HepG2 (cell line): ENCODE results near the gene CCSER1. TPM values are rescaled to one million over a fixed set of nuclear protein-coding genes. Genes with fewer than 3 reads are reported as not detected.

Experiments used
- ATAC-seq: fragments of 200-7000 bp; cut with Tn5 transposase; 3 replicates; pipeline ENCODE4 v1.9.1; 2020; ENCODE audit warnings: mild to moderate bottlenecking, moderate library complexity
- BruUV-seq: library from RNA; stranded (reverse); fragments of 400-500 nt; replicated peaks from 2 replicates; lab custom pipeline; 2021; lab: Mats Ljungman, UMichigan
- CTCF ChIA-PET: fragments of 300-600 bp; formaldehyde crosslinking; extraction: SDS; loops from one replicate; lab custom pipeline; 2021; ENCODE audit warnings: low total read pairs, inconsistent platforms, low intra/inter-chr PET ratio; lab: Yijun Ruan, JAX
- POLR2A ChIA-PET: fragments of 350-600 bp; sonication (Branson Sonifier 250); formaldehyde crosslinking; loops from one replicate; lab custom pipeline; 2020; ENCODE audit warnings: antibody characterized with exemption, inconsistent platforms; lab: Yijun Ruan, JAX
- DNase-seq: peaks from one replicate; pipeline ENCODE4 v3.0.0-alpha.2; 2015; ENCODE audit warnings: low spot score
- FAIRE-seq: peaks from 3 replicates; lab custom pipeline; 2011; peaks lifted over from hg19 to GRCh38; lab: Jason Lieb, UNC
- H2AFZ ChIP-seq: one replicate; pipeline ENCODE4 v1.6.1; 2011; ENCODE audit warnings: low read length, inconsistent platforms
- H3K27ac ChIP-seq: fragments of 300-600 bp; 3 replicates; pipeline ENCODE4 v1.8.0; 2011; ENCODE audit warnings: mixed run types, mild to moderate bottlenecking, mixed read lengths, low read length, inconsistent platforms; ENCODE audit not compliant: insufficient read depth; ENCODE audit errors: extremely low read length
- H3K27me3 ChIP-seq, 2 experiments: fragments of 200-600 bp in 1 of 2; 2 replicates in 1 of 2; 3 replicates in 1 of 2; pipeline versions ENCODE4 v1.6.0 to v1.8.0; 2011; ENCODE audit warnings: low read length in 2 of 2, mild to moderate bottlenecking in 2 of 2, moderate library complexity in 2 of 2, inconsistent platforms in 1 of 2; ENCODE audit not compliant: insufficient read depth in 2 of 2, control insufficient read depth in 1 of 2
- H3K36me3 ChIP-seq, 2 experiments: fragments of 200-600 bp in 1 of 2; replicated peaks in 1 of 2; 2 replicates in 1 of 2; 3 replicates in 1 of 2; pipeline versions ENCODE4 v1.5.1 to v1.8.0; 2011; ENCODE audit warnings: low read length in 2 of 2, inconsistent platforms in 1 of 2; ENCODE audit not compliant: insufficient read depth in 2 of 2, control insufficient read depth in 1 of 2
- H3K4me1 ChIP-seq: 2 replicates; pipeline ENCODE4 v1.5.1; 2012; ENCODE audit warnings: low read length, inconsistent platforms; ENCODE audit not compliant: insufficient read depth
- H3K4me2 ChIP-seq: 2 replicates; pipeline ENCODE4 v1.6.0; 2011; ENCODE audit warnings: low read depth, low read length, inconsistent platforms
- H3K4me3 ChIP-seq, 3 experiments: fragments of 200-600 bp in 1 of 3; sonication (generic), shearing (Covaris generic) in 1 of 3; replicated peaks in 1 of 3; 2 replicates each; pipeline ENCODE4 v1.5.1; 2011 to 2016; ENCODE audit warnings: low read length in 3 of 3, inconsistent platforms in 2 of 3, low read depth in 2 of 3, mild to moderate bottlenecking in 2 of 3, control low read depth in 1 of 3, mixed read lengths in 1 of 3; ENCODE audit not compliant: insufficient read depth in 1 of 3
- H3K79me2 ChIP-seq: one replicate; pipeline ENCODE4 v1.6.1; 2011; ENCODE audit warnings: low read length, inconsistent platforms; ENCODE audit not compliant: insufficient read depth
- H3K9ac ChIP-seq: 2 replicates; pipeline ENCODE4 v1.6.0; 2011; ENCODE audit warnings: mild to moderate bottlenecking, low read depth, low read length, inconsistent platforms; ENCODE audit not compliant: insufficient read depth
- H3K9me3 ChIP-seq: 2 replicates; pipeline ENCODE4 v1.5.1; 2012; ENCODE audit warnings: mild to moderate bottlenecking, low read length
- H4K20me1 ChIP-seq: 2 replicates; pipeline ENCODE4 v1.6.0; 2011; ENCODE audit warnings: inconsistent platforms, mild to moderate bottlenecking, low read length, moderate library complexity; ENCODE audit not compliant: insufficient read depth
- ERF ChIP-seq: IDR thresholded peaks from 2 replicates; pipeline ENCODE4 v1.6.1; 2018; ENCODE audit warnings: missing biosample characterization, missing genetic modification reagents
- ISX ChIP-seq: sonication (generic); formaldehyde crosslinking; conservative IDR thresholded peaks from 2 replicates; pipeline ENCODE4 v1.5.0; 2020; ENCODE audit warnings: missing genetic modification reagents
- KAT8 ChIP-seq: IDR thresholded peaks from 2 replicates; pipeline ENCODE4 v1.6.1; 2016; ENCODE audit warnings: missing genetic modification reagents, missing compliant biosample characterization
- NKX3-1 ChIP-seq: sonication (generic); formaldehyde crosslinking; IDR thresholded peaks from 2 replicates; pipeline ENCODE4 v1.5.0; 2020; ENCODE audit warnings: missing genetic modification reagents
- RBFOX2 ChIP-seq: fragments of 200-400 bp; formaldehyde crosslinking; IDR thresholded peaks from 2 replicates; pipeline ENCODE4 v1.6.1; 2017; ENCODE audit warnings: low read depth, mild to moderate bottlenecking, low read length
- XBP1 ChIP-seq: sonication (generic); formaldehyde crosslinking; IDR thresholded peaks from 2 replicates; pipeline ENCODE4 v1.5.0; 2020; ENCODE audit warnings: missing genetic modification reagents
- ZNF709 ChIP-seq: sonication (generic); formaldehyde crosslinking; IDR thresholded peaks from 2 replicates; pipeline ENCODE4 v1.5.0; 2020; ENCODE audit warnings: mild to moderate bottlenecking, missing genetic modification reagents
- ZNF879 ChIP-seq: sonication (generic); formaldehyde crosslinking; IDR thresholded peaks from 2 replicates; pipeline ENCODE4 v1.8.1; 2023; ENCODE audit warnings: missing genetic modification reagents
- ZSCAN30 ChIP-seq: sonication (generic); formaldehyde crosslinking; IDR thresholded peaks from 2 replicates; pipeline ENCODE4 v1.5.0; 2020; ENCODE audit warnings: mild to moderate bottlenecking, missing genetic modification reagents
- in situ Hi-C: cut with HindIII; loops from 2 replicates; pipeline ENCODE4 v1.10.0; 2017; ENCODE audit warnings: low pct_unique_long_range_greater_than_20kb; ENCODE audit not compliant: extremely low pct_ligation_motif_present
- intact Hi-C: fragments of 100-400 bp; cut with micrococcal nuclease; formaldehyde crosslinking; loops from one replicate; pipeline ENCODE4 v1.10.0; 2022; ENCODE audit not compliant: unreplicated experiment
- polyA plus RNA-seq, 8 experiments: library from polyadenylated mRNA; depleted of rRNA in 3 of 8; stranded (reverse) in 7 of 8; unstranded in 1 of 8; fragments of >200 nt; fragmentation: Illumina TruSeq in 4 of 8; extraction: Trizol in 4 of 8; gene quantifications; 2 replicates each; pipeline versions ENCODE4 v1.2.1 to v1.2.3, GENCODE V29; 2011 to 2016; ENCODE audit warnings: low read depth in 4 of 8, missing spikeins in 1 of 8, mixed read lengths in 1 of 8; ENCODE audit not compliant: insufficient read depth in 1 of 8
- total RNA-seq, 5 experiments: library from RNA; depleted of rRNA; stranded (reverse); fragments of >200 nt; fragmentation: Illumina TruSeq; extraction: Trizol; gene quantifications; 2 replicates each; pipeline ENCODE4 v1.2.3, GENCODE V29; 2016; ENCODE audit warnings: low read depth in 1 of 5
- TF ChIP-seq, protein P1 (sequence below): sonication (generic); formaldehyde crosslinking; IDR thresholded peaks from 2 replicates; pipeline ENCODE4 v1.8.1; 2023; ENCODE audit warnings: mild to moderate bottlenecking, inconsistent platforms, moderate library complexity, missing genetic modification reagents, borderline replicate concordance
- TF ChIP-seq, protein P2 (sequence below), 2 experiments: fragments of 450-650 bp in 1 of 2; sonication (generic) in 1 of 2; formaldehyde crosslinking; IDR thresholded peaks; 2 replicates each; pipeline versions ENCODE4 v1.5.0 to v1.8.0; 2020 to 2022; ENCODE audit warnings: mild to moderate bottlenecking in 1 of 2, missing genetic modification reagents in 1 of 2
- TF ChIP-seq, protein P3 (sequence below): sonication (generic); formaldehyde crosslinking; IDR thresholded peaks from 2 replicates; pipeline ENCODE4 v1.5.1; 2020; ENCODE audit warnings: missing genetic modification reagents, mild to moderate bottlenecking, borderline replicate concordance
- TF ChIP-seq, protein P4 (sequence below): IDR thresholded peaks from 2 replicates; pipeline ENCODE4 v1.6.1; 2018; ENCODE audit warnings: missing genetic modification reagents, mild to moderate bottlenecking, missing compliant biosample characterization

The CCSER1 gene
- total and polyA plus RNA-seq, 2 of the 13 experiments (the other 11 are each of a cell fraction or from before 2014, with no cell fraction given) = not detected

DNA sequence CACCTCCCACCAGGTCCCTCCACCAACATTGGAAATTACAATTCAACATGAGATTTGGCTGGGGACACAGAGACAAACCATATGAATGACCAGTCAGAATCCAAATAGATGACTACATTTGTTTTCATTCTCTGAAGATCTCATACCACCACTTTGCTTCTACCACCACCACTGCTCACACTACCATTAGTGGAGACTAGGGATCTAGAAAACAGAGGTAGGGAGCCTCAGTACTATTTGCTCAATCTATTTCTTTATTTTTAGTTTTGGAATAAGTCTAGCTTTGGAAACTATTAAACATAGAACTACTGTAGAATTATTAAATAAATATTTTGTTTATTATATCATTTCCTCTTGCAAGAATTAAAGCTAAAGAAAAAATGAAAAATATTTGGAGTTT lies 727.9 kb downstream of the CCSER1 start:
- Histone ChIP-seq H3K9me3 (no peaks in the 10 kb centered on the region), H3K4me3 (no peak overlapping the region), H4K20me1 (no peaks in the 10 kb centered on the region), H3K79me2 (no peaks in the 10 kb centered on the region), H3K4me1 (no peaks in the 10 kb centered on the region), H3K4me2 (no peak overlapping the region), H3K27me3 (no peaks in the 10 kb centered on the region), H3K27ac (no peak overlapping the region), H3K9ac (no peak overlapping the region), H3K36me3 (no peaks in the 10 kb centered on the region), H2AFZ (no peak overlapping the region)
- ATAC-seq (no peak), FAIRE-seq (no peak), DNase-seq (no peak)
- CTCF ChIA-PET = no interaction called here
- BruUV-seq = no TSS peak
- in situ Hi-C loops (no loop called here), intact Hi-C loops (loop anchor here (10.0 kb wide), 1 partner anchor 90 kb away; no protein-coding TSS in a partner anchor)
- TF ChIP-seq ERF (CRISPR knock-in tag) (no peak), ISX (CRISPR knock-in tag) (no peak), KAT8 (CRISPR knock-in tag) (no peak), ZNF879 (no peak), ZNF709 (CRISPR knock-in tag) (no peak), ZSCAN30 (CRISPR knock-in tag) (no peak), RBFOX2 (no peak), NKX3-1 (CRISPR knock-in tag) (no peak), XBP1 (CRISPR knock-in tag) (no peak)
- TF ChIP-seq, protein P1, sequence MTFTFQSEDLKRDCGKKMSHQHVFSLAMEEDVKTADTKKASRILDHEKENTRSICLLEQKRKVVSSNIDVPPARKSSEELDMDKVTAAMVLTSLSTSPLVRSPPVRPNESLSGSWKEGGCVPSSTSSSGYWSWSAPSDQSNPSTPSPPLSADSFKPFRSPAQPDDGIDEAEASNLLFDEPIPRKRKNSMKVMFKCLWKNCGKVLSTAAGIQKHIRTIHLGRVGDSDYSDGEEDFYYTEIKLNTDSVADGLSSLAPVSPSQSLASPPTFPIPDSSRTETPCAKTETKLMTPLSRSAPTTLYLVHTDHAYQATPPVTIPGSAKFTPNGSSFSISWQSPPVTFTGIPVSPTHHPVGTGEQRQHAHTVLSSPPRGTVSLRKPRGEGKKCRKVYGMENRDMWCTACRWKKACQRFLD (CRISPR knock-in tag) = no peak
- TF ChIP-seq, protein P2, sequence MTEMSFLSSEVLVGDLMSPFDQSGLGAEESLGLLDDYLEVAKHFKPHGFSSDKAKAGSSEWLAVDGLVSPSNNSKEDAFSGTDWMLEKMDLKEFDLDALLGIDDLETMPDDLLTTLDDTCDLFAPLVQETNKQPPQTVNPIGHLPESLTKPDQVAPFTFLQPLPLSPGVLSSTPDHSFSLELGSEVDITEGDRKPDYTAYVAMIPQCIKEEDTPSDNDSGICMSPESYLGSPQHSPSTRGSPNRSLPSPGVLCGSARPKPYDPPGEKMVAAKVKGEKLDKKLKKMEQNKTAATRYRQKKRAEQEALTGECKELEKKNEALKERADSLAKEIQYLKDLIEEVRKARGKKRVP (CRISPR knock-in tag; IDR thresholded peaks at IDR 0.05) = no peak
- TF ChIP-seq, protein P3, sequence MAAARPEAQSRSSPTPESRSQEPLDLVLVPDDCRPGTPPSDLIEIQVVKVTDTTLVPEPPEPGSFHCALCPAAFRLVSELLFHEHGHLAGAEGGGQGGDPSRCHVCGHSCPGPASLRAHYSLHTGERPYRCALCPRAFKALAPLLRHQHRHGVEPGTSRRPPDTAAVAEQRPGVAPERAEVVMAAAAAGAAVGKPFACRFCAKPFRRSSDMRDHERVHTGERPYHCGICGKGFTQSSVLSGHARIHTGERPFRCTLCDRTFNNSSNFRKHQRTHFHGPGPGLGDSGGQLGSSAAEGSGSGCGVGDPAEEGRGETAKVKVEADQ (CRISPR knock-in tag) = no peak
- TF ChIP-seq, protein P4, sequence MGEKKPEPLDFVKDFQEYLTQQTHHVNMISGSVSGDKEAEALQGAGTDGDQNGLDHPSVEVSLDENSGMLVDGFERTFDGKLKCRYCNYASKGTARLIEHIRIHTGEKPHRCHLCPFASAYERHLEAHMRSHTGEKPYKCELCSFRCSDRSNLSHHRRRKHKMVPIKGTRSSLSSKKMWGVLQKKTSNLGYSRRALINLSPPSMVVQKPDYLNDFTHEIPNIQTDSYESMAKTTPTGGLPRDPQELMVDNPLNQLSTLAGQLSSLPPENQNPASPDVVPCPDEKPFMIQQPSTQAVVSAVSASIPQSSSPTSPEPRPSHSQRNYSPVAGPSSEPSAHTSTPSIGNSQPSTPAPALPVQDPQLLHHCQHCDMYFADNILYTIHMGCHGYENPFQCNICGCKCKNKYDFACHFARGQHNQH (CRISPR knock-in tag) = no peak
- POLR2A ChIA-PET = no interaction called here
